ENCODE measurements around the gene THAP2.
"Not testable (repeated sequence)": the region's sequence is repeated elsewhere in the genome, so short reads cannot be mapped to it uniquely, and the experiment has no call there.

THAP2 gene

DNA sequence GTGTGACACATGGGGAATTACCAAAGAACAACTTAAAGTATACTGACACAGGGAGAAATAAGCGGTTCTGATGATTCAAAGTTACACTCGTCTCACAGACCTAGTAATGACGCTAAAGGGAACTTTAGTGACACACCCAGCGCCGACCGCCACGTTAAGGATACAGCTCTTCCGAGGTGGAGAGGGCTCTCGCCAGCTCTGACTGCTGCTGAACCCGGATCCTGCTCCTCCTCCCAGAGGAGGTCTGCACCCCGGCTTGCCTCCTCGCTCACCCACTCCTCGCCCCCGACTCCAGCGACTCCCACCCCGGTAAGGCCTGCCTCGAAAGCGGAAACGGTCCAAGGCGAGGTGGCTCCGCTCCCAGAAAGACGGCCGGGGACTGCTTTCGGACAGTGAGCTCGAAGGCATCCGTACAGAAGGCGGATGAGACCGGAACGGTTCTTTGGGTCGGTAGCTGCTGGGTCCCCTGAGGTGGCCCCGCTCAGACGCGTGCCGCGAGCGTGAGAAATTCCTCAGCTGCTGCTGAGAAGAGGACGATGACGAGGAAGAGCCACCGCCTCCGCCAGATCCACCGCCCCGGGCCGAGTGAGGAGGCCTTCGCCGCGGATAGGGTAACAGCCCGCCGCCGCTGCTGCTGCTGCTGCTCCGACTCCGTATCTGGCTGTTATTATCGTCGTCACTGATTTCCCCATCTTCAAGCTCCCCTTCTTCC, 1.1 kb upstream of the THAP2 start:
- DNase-seq (ENCODE audit: low spot score) = peak; percentile 42

DNA sequence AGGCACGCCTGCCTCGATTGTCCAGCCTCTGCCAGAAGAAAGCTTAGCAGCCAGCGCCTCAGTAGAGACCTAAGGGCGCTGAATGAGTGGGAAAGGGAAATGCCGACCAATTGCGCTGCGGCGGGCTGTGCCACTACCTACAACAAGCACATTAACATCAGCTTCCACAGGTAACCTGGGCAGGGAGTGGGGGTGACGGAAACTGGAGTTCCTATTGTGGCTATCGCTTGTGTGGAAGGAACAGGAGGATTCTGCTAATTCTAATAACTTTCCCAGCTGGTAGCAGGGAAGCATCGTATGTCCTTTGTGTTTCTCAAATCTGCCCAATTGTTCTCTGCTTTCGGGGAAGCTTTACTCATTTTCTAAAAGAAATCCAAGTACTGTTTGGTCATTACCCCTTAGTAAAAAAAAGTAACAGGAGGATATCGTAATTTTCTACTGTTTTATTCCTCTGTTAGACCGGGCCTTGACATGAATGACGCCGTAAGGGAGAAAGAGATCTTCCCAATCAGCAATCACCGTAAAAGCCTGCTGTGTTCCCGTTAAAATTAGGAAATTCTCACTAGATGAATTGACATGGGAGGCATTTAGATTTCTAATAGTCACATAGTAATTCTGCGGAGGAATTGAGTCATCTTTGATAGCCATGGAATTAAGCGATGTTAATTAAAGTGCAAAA, 449 bp downstream of the THAP2 start:
- DNase-seq (ENCODE audit: low spot score) = no peak

DNA sequence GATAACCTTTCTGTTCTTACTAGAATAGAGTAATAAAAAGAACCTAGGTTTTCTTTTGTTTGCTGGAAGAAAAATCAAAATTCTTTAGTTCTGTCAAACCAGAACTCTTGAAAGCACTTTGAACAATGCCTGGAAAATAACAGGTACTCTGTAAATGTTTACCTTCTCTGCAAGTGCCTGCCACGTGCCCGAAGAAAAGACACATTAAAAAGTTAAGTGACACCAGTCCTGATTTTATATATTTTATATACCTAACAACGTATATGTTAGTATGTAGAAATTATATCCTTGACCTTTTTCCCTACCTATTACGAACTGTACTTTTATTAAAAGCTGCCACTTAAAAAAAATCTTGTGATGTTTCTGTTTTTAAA, 976 bp downstream of the THAP2 start:
- DNase-seq (ENCODE audit: low spot score) = no peak

DNA sequence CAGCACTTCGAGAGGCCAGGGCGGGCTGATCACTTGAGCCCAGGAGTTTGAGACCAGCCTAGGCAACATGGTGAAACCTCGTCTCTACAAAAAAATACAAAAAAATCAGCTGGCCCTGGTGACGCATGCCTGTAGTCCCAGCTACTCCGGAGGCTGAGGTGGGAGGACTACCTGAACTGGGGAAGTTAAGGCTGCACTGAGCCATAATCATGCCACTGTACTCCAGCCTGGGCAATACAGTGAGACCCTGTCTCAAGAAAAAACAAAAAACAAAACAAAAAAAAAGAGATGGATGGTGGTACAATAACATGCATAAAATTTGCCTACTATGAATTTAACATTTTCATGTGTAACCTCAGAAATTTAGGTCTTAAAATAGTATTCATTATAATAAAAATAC, 2.2 kb downstream of the THAP2 start:
- DNase-seq (ENCODE audit: low spot score) = no peak

DNA sequence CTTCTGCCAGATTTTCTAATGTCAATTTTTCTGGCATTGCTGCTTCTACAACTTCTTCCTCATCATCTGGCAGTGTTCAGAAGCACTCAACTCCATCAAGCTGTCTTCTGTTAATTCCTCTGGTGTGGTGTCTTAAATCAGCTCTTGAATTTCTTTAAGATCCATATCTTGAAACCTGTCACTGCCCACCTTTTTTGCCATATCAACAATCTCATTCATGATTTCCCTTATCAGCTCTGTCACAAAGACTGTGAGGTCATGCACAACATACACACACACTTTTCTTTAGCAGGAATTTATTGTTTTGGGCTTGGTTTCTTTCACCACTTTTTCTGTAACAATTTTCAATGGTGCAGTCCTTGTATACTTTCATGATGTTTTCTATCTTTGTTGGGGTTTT, 7.2 kb downstream of the THAP2 start:
- DNase-seq (ENCODE audit: low spot score) = no peak

DNA sequence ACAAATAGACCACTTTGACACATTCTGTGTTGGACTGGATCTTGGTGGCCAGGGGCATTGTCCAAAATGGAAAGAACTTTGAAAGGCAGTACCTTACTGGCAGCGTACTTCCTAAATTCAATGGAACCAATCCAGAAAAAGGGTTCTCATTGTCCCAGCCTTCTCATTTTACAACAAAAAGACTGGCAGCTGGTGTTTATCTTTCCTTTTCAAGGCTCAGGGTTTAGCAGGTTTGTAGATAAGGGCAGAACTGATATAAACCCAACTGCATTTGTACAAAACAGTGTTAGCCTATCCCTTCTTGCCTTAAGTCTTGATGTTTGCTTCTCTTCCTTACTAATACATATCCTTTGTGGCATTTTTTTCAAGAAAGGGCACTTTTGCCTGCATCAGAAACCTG, 7.7 kb downstream of the THAP2 start:
- no peak for DNase-seq (ENCODE audit: low spot score)

DNA sequence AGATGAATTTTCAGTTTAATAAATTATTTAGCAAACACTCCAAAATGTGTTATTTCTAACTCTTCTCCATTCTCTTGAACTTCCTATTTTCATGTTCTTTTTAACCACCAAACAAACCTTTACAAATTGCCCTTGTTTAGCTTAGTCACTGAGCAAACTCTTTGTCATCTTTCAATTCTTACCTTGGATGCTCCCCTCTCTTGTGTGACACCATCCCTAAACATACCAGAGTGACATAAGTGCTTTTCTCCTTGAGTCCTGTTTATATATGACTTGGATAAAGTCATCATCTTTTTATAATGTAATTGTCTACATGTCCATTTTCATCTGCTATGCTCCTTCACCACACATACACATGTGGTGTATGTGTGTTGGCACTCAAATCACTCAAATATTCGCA, 18.4 kb downstream of the THAP2 start:
- DNase-seq (ENCODE audit: low spot score) = no peak

DNA sequence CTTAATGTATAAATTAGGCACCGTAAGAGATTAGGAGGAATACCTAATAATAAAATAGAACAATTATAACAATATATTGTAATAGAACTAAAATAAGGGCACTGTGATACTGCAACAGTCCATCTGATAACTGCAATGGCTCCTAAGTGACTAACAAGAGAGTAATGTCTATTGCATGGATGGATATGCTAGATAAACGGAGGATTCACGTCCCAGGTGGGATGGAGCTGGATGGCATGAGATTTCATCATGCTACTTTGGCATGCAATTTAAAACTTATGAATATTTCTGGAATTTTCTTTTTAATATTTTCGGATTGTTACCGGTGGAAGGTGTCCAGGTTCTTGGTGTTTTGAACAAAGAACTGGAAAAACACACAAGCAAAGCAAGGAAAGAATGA, 19.5 kb downstream of the THAP2 start:
- no peak for DNase-seq (ENCODE audit: low spot score)

DNA sequence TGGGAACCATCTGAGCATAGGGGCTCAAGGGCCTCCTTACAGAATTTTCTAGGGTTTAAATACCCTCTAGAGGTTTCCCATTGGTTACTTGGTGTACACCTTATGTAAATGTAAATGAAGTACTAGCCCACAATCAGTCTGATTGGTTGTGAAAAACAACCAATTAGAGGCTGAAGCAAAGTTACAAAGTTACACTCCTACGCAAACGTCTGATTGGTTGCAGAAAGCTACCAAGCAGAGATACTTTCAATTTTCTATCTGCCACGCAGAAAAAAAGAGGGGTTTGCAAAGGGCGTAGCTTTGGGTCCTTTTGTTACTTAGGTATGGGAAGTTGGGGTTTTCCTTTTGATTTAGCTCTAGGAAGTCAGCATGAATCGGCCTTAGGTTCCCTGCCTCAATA, 20.0 kb downstream of the THAP2 start:
- peak; percentile 27 for DNase-seq (ENCODE audit: low spot score)

DNA sequence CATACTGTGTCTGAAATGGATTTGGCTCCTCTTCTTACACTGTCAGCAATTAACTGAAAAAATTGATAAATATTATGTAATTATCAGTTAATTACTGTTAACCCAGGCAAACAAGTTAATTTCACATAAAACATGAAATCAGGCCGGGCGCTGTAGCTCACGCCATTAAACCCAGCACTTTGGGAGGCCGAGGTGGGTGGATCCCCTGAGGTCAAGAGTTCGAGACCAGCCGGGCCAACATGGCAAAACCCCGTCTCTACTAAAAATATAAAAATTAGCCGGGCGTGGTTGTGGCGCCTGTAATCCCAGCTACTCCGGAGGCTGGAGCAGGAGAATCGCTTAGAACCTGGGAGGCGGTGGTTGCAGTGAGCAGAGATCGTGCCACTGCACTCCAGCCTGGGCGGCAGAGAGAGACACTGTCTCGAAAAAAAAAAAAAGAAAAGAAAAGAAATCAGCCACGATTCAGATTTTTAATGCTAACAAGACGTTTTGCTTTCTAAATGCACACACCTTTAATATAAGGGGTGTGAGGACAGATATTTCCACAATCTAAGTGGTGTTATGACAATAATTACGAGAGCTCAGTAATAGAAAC, 21.3 kb downstream of the THAP2 start:
- no peak for DNase-seq (ENCODE audit: low spot score)

DNA sequence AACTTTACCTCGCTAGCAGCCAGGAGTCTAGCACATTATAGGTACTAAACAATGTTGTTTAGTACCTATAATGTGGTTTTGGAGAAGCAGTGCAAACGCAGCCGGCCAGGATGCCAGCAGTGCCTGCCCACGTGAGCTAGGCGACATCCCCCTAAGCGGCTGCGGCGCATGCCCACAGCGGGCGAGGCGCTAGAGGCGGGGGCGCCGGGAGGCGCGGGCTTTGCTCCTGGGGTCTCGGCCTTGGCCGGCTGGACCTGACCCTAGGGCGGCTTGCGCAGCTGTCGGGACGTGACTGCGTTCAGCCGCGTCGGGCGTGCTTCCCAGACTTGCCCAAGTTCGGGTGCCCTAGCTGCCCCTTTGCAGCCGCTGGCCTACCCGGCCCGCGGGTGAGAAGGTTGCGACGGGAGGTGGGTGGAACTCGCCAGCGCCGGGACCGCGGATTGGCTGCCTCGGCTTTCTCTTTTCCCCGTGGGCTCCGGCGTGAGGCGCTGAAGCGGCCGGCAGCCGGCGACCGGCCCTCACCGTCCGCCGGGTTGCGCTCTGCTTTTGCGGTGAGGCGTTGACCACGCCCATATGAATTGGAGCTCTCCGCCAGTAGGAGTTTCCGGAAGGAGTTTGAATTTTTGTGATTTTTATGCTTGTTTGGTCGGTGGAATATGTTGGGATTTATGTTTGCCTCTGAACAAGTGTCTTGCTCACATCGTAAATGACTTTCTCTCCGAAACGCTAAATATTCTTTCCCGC, 22.0 kb downstream of the THAP2 start, which contains the start of gene TMEM19:
TMEM19 (plus strand) TSS at position 169 of the 744 bp plus-strand sequence. CDS start 599 bp downstream, outside the sequence.
- peak; percentile 77 for DNase-seq (ENCODE audit: low spot score)

DNA sequence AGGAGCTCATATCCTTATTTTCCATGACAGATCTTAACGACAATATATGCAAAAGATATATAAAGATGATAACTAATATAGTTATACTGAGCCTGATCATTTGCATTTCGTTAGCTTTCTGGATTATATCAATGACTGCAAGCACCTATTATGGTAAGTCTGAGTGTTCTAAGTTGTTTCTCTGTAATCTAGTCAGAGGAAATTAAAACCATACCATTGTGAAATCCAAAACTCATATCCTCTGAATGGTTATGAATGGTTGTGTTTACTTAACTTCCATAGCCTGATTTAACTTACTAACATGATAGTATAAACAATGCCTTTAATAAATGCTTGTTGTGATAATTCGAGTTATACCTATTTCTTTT, 22.5 kb downstream of the THAP2 start:
- DNase-seq (ENCODE audit: low spot score) = no peak

DNA sequence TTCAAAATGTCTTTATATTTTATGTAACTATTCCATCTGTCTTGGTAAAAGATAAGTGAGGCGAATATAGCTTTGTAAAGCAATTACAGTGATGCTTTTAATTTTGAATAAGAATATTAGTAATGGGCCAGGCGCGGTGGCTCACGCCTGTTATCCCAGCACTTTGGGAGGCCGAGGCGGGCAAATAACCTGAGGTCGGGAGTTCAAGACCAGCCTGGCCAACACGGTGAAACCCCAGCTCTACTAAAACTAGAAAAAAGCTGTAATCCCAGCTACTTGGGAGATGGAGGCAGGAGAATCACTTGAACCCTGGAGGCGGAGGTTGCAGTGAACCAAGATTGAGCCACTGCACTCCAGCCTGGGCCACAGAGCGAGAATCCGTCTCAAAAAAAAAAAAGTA, 23.1 kb downstream of the THAP2 start:
- not testable (repeated sequence) for DNase-seq (ENCODE audit: low spot score)

DNA sequence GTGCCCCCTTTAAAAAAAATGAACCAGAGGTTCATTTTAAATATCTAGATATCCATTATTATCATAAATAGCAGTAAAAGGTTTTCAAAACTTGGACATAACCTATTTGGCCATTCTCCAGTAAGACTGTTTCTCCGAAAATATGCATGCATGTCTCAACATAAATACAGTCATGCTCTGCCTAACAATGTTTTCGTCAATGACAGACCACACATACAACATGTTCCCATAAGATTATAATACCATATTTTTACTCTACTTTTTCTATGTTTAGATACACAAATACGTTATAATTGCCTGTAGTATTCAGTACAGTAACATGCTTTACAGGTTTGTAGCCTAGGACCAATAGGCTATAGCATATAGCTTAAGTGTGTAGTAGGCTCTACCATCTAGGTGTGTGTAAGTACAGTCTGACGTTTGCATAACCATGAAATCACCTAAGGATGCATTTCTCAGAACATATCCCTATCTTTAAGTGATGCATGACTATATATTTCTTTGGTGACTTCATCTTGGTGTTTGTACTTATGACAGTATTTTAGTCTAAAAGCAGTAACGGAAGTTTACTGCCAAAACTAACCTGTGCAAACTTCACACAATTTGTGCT, 25.0 kb downstream of the THAP2 start:
- DNase-seq (ENCODE audit: low spot score) = no peak

DNA sequence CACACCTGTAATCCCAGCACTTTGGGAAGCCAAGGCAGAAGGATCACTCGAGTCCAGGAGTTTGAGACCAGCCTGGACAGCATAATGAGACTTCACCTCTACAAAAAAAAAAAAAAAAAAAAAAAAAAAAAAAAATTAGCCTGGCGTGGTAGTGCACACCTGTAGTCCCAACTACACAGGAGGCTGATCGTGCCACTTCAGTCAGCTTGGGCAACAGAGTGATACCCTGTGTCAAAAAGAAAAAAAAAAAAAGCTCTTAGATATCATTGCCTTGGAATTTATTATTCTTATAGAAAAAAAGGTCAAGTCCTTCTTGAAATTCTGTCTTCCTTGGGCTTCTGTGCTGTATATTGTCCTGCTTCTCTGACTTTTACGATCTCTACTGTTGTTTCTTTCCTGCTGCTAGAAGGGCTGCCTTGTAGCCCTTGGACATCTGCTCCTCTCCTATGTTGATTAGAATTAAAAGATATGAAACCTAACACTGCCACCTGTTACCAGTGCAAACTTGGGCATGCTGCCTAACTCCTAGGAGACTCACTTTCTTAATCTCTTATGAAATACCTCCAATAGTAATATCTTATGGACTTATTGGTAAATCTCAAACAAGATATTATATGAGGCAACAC, 27.5 kb downstream of the THAP2 start:
- no peak for DNase-seq (ENCODE audit: low spot score)

DNA sequence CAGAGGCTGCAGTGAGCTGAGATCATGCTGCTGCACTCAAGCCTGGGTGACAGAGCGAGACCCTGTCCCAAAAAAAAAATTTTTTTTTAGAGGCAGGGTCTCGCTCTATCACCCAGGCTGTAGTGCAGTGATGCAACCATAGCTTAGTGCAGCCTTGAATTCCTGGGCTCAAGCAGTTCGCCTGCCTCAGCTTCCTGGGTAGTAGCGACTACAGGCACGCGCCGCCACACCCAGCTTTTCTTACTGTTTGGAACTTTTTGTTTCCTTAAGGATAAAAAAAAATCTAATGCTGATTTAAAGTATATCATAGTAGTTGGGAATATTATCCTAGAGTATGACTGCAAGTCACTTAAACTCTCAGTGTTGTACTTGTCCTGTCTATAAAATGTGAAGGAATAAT, 29.0 kb downstream of the THAP2 start:
- DNase-seq (ENCODE audit: low spot score) = no peak

DNA sequence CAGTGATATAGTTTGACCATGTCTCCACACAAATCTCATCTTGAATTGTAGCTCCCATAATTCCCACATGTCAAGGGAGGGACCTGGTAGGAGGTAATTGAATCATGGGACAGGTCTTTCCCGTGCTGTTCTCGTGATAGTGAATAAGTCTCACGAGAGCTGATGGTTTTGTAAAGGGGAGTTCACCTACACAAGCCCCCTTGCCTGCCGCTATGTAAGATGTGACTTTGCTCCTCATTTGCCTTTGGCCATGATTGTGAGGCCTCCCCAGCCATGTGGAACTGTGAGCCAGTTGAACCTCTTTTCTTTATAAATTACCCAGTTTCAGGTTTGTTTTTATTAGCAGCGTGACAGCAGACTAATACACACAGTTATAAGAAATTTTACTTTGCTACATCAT, 29.6 kb downstream of the THAP2 start:
- not testable (repeated sequence) for DNase-seq (ENCODE audit: low spot score)

DNA sequence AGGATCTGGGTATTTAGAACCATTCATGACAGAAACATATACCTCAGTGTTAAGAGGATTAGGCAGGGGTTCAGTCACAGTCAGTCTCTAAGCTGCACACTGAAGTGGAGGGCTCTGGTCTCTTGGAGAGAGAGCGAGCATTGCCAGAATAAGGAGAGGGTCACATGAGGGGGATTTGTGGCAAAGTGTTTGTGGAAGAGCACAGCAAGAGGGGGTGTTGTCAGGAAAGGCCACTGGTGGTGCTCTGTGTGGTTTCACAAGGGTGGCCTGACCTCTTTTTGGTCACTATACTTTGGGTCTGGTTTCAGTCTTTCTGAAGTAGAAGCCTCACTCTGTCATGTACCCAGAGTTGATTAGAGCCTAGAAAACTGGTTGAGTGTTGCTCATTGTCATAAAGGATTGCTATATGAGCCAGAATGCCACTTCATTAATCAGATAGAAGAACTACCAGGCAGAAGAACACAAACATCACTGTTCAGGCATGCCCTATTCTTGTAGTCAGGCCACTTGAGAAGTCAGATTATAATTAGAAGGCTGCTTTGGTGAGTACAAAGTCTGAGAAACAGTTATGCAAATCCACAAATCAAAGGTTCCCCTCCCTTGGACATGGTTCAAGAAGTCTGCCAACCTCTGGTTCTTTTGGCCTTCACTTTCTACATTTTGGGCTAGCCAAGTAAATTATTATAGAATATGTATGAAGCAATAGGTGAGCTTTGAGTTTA, 30.2 kb downstream of the THAP2 start:
- no peak for DNase-seq (ENCODE audit: low spot score)

DNA sequence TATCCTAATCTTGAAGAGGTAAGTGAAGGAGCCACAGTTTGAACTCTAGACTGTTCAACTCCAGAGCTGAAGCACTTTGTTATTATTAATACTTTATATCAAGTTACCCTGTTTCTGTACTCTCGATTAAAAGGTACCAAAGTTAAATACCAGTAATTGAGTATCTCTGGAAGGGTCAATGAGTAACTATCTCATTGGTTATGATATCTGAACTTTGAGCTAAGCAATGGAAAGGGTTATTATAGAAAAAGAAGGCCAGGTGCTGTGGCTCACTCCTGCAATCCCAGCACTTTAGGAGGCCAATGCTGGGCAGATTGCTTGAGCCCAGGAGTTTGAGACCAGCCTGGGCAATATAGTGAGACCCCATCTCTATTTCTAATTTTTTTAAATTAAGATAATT, 31.7 kb downstream of the THAP2 start:
- DNase-seq (ENCODE audit: low spot score) = no peak

DNA sequence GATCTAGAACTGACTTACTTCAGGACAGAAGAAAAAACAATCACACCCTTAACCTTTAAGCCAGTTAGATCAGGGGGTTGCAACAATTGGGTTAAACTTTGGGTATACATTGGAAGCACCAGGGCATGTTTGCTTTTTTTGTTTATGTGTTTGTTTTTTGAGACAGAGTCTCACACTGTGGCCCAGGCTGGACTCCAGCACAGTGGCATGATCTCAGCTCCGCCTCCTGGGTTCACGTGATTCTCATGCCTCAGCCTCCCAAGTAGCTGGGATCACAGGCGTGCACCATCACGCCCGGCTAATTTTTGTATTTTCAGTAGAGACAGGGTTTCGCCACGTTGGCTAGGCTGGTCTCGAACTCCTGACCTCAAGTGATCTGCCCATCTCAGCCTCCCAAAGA, 38.1 kb downstream of the THAP2 start:
- not testable (repeated sequence) for DNase-seq (ENCODE audit: low spot score)

DNA sequence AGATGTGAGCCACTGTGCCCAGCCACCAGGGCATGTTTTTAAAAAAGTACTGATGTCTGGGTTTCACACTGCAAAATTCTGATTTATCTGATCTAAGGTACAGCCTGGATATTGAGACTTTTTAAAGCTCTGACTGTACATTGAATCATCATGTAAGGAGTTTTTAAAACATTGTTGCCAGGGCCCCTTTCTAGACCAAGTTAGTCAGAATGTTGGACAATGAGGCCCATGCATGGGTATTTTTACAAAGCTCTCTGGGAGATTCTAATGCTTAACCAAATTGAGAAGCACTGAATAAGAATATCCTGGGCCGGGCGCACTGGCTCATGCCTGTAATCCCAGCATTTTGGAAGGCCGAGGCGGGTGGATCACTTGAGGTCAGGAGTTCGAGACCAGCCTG, 38.5 kb downstream of the THAP2 start:
- DNase-seq (ENCODE audit: low spot score) = no peak
